Smooth muscle cell (in vitro differentiated cells): Measurements from ENCODE around the gene PLK5. TPM values are rescaled to one million over a fixed set of nuclear protein-coding genes. Genes with fewer than 3 reads are reported as not detected.

Experiments
- DNase-seq: peaks from one replicate; lab custom pipeline; 2025; ENCODE audit not compliant: unreplicated experiment; lab: John Stamatoyannopoulos, UW
- H2AFZ ChIP-seq: fragments of 200-600 bp; sonication (generic); 2 replicates; pipeline ENCODE4 v1.6.0; 2016; ENCODE audit warnings: antibody characterized with exemption, low read depth, mild to moderate bottlenecking
- H3F3A ChIP-seq: fragments of 200-600 bp; sonication (generic); 2 replicates; pipeline ENCODE4 v1.6.0; 2017; ENCODE audit warnings: antibody characterized with exemption, low read depth
- H3K27ac ChIP-seq: fragments of 200-600 bp; sonication (generic); 2 replicates; pipeline ENCODE4 v1.5.1; 2016; ENCODE audit warnings: low read depth, mild to moderate bottlenecking
- H3K27me3 ChIP-seq: fragments of 200-600 bp; sonication (generic); 2 replicates; pipeline ENCODE4 v1.6.1; 2016; ENCODE audit warnings: low read depth, mild to moderate bottlenecking
- H3K36me3 ChIP-seq: fragments of 200-600 bp; sonication (generic); 2 replicates; pipeline ENCODE4 v1.5.1; 2016; ENCODE audit warnings: low read depth
- H3K4me1 ChIP-seq: fragments of 200-600 bp; sonication (generic); 2 replicates; pipeline ENCODE4 v1.5.1; 2016; ENCODE audit warnings: low read depth
- H3K4me2 ChIP-seq: fragments of 200-600 bp; sonication (generic); 2 replicates; pipeline ENCODE4 v1.6.0; 2016; ENCODE audit warnings: mild to moderate bottlenecking
- H3K4me3 ChIP-seq: fragments of 200-600 bp; sonication (generic); 2 replicates; pipeline ENCODE4 v1.5.1; 2016; ENCODE audit warnings: mild to moderate bottlenecking
- H3K79me2 ChIP-seq: fragments of 200-600 bp; sonication (generic); 2 replicates; pipeline ENCODE4 v1.6.0; 2016; ENCODE audit warnings: low read depth, mild to moderate bottlenecking
- H3K9ac ChIP-seq: fragments of 200-600 bp; sonication (generic); 2 replicates; pipeline ENCODE4 v1.6.0; 2016; ENCODE audit warnings: low read depth
- H3K9me3 ChIP-seq: fragments of 200-600 bp; sonication (generic); replicated peaks from 2 replicates; pipeline ENCODE4 v1.5.1; 2016; ENCODE audit warnings: low read depth
- H4K20me1 ChIP-seq: fragments of 200-600 bp; sonication (generic); 2 replicates; pipeline ENCODE4 v1.6.0; 2016; ENCODE audit warnings: low read depth
- WGBS: methylation state at CpG from one replicate; pipeline ENCODE4 v1.1.7; 2016; ENCODE audit warnings: low lambda C conversion rate; 5-methylcytosine and 5-hydroxymethylcytosine counted together
- polyA plus RNA-seq: library from polyadenylated mRNA; unstranded; fragments of >200 nt; fragmentation: Nextera tagmentation; extraction: Ambion mirVana; gene quantifications from 2 replicates; pipeline ENCODE4 v1.2.1, GENCODE V29; 2016
- total RNA-seq: library from RNA; depleted of rRNA; stranded (reverse); fragments of >200 nt; gene quantifications from 2 replicates; pipeline ENCODE4 v1.2.3, GENCODE V29; 2014
- TF ChIP-seq, protein P1 (sequence below): fragments of 200-600 bp; sonication (generic); IDR thresholded peaks from 2 replicates; pipeline ENCODE4 v1.5.1; 2017; ENCODE audit warnings: borderline replicate concordance, mild to moderate bottlenecking, antibody characterized with exemption; ENCODE audit not compliant: insufficient read depth, poor library complexity, severe bottlenecking

The PLK5 gene
- total and polyA plus RNA-seq, 2 experiments from 2014 or later = not detected

DNA sequence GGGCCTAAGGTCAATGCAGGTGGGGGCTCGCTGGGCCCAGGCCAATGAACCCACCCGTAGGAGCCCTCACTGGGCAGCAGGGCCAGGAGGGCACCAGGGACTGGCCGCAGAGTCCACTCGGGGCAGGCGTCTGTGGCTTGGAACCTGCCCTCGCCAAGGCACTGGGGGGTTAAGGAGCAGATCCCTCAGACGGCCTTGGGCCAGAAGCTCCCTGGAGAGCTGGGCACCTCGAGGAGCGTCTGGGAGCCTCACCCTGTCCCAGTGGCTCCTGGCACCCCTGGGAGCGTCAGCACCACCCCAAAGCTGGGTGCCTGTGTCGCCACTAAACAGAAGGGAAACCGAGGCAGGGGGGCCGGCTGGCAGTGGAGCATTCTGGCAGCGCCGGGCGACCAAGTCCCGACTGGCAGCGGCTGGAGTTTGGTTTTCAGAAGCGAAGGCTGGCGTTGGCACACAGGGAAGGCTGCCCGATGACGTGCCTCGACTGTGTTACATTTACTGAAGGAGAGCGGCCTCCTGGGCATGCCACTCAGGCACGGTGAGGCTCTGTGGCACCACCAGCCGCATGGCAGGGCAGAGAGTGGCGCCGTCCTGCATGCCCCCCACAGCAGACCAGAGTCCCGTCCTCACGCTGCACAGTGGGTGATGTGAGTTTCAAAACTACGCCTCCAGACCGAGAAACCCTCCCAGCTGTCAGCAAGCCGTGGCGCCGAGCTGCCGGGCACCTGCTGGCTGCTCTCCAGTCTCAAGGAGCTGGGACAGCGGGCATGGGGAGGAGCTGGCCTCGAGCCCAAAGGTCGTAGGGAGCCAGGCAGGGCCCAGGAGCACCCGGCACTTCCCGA is 53.4 kb downstream of the PLK5 start:
- H3K27ac ChIP-seq = no peak overlapping the region
- H3K9ac ChIP-seq = no peak overlapping the region
- no peaks in the 10 kb centered on the region for H3F3A ChIP-seq
- 96% methylated on average over 41 of the region's 41 CpGs for WGBS
- peaks cover 7% of the 10 kb centered on the region for H4K20me1 ChIP-seq
- peaks cover 3% of the 10 kb centered on the region for H3K36me3 ChIP-seq
- H3K27me3 ChIP-seq = no peaks in the 10 kb centered on the region
- H3K4me1 ChIP-seq = no peaks in the 10 kb centered on the region
- DNase-seq = no peak
- no peak overlapping the region for H2AFZ ChIP-seq
- TF ChIP-seq, protein P1, sequence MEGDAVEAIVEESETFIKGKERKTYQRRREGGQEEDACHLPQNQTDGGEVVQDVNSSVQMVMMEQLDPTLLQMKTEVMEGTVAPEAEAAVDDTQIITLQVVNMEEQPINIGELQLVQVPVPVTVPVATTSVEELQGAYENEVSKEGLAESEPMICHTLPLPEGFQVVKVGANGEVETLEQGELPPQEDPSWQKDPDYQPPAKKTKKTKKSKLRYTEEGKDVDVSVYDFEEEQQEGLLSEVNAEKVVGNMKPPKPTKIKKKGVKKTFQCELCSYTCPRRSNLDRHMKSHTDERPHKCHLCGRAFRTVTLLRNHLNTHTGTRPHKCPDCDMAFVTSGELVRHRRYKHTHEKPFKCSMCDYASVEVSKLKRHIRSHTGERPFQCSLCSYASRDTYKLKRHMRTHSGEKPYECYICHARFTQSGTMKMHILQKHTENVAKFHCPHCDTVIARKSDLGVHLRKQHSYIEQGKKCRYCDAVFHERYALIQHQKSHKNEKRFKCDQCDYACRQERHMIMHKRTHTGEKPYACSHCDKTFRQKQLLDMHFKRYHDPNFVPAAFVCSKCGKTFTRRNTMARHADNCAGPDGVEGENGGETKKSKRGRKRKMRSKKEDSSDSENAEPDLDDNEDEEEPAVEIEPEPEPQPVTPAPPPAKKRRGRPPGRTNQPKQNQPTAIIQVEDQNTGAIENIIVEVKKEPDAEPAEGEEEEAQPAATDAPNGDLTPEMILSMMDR = no peak
- H3K4me3 ChIP-seq = no peak overlapping the region
- H3K79me2 ChIP-seq = no peaks in the 10 kb centered on the region
- H3K9me3 ChIP-seq = no peaks in the 10 kb centered on the region
- H3K4me2 ChIP-seq = no peak overlapping the region

DNA sequence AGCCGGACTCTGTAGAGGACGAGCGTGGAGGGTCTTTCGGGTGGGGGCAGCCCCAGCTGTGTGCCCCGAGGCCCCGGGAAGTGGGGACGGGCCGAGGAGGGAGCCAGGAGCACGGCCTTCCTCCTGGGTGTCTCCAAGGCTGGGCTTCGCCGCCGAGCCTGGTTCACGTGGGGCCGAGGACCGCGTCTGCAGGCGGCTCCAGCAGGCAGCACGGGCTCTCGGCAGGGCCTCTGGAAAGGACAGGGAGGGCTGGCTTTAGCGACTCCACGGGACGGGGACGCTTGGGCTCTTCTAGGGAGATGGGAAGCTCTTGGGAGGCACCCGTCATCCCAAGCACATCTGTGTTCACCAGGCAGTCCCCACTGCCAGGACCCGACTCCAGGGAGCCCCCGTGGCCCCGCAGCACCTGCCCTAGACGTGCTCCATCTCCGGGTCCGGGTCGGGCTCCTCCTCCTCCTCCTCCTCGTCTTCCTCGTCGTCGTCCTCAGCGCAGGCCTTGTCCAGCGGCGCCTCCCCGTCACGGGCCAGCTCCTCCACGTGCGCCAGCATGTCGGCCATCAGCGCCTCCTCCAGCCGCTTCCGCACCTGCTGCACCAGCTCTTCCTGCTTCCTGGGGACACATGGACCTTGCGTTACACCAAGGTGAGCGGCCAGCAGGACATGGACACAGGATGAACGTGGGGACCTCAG is 54.2 kb downstream of the PLK5 start:
- TF ChIP-seq, protein P1 = no peak
- Histone ChIP-seq H2AFZ (no peak overlapping the region), H3K9ac (no peak overlapping the region), H3K4me3 (no peak overlapping the region), H3K4me1 (no peaks in the 10 kb centered on the region), H3K4me2 (no peak overlapping the region), H3K9me3 (no peaks in the 10 kb centered on the region), H4K20me1 (peaks cover 14% of the 10 kb centered on the region), H3K79me2 (no peaks in the 10 kb centered on the region), H3K27ac (no peak overlapping the region), H3K36me3 (peaks cover 3% of the 10 kb centered on the region), H3F3A (no peaks in the 10 kb centered on the region), H3K27me3 (no peaks in the 10 kb centered on the region)
- DNase-seq = no peak
- 96% methylated on average over 43 of the region's 49 CpGs for WGBS

DNA sequence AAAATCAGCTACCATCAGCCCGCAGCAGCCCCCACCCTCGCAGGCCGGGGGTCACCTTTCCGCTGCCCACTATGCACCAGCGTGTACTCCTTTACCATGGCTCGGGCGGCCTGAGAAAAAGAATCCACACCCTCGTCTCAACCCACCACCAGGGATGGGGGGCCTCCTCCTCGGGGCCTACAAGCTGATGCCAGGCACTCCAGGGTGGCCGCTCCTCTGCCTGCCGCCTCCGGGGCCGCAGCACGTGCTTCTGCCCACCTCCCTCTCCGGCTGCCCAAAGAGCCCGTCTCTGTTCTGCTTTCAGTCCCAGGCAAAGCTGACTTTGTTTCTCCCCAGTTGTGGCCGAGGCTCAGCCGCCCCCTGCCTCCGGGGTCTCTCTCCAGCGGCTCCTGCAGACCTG is 55.3 kb downstream of the PLK5 start:
- no peaks in the 10 kb centered on the region for H3F3A ChIP-seq
- peaks cover 2% of the 10 kb centered on the region for H3K79me2 ChIP-seq
- H3K4me1 ChIP-seq = no peaks in the 10 kb centered on the region
- H3K27ac ChIP-seq = no peak overlapping the region
- H3K36me3 ChIP-seq = peaks cover 3% of the 10 kb centered on the region
- TF ChIP-seq, protein P1 = no peak
- DNase-seq = no peak
- no peaks in the 10 kb centered on the region for H3K9me3 ChIP-seq
- H4K20me1 ChIP-seq = peaks cover 26% of the 10 kb centered on the region
- H3K4me2 ChIP-seq = no peak overlapping the region
- no peak overlapping the region for H3K9ac ChIP-seq
- H3K4me3 ChIP-seq = no peak overlapping the region
- WGBS = 96% methylated on average over 19 of the region's 20 CpGs
- no peak overlapping the region for H2AFZ ChIP-seq
- H3K27me3 ChIP-seq = no peaks in the 10 kb centered on the region
